Measurements from ENCODE around the gene TAF1.

Gene TAF1

DNA sequence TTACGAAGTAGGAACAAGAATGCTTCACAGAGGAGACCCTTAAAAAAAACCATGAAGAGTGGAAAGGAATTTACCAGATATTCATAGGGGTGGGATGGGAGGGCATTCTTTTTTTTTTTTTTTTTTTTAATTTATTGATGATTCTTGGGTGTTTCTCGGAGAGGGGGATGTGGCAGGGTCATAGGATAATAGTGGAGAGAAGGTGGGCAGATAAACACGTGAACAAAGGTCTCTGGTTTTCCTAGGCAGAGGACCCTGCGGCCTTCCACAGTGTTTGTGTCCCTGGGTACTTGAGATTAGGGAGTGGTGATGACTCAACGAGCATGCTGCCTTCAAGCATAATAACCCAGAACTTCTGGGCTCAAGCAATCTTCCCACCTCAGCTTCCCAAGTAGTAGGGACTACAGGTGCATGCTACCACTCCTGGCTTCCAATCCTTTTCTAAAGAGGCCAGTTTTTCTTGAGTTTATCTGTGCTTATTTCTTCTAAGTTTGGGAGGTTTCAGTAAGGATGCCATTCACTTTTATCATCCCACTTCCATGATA, 100.9 kb downstream of the TAF1 start:
- no peak overlapping the region for H3K9ac ChIP-seq (ENCODE audit: low read length)
- H3F3A ChIP-seq (ENCODE audit: insufficient read depth, low read length): no peaks in the 10 kb centered on the region
- H3K27me3 ChIP-seq (ENCODE audit: insufficient read depth, low read length): no peaks in the 10 kb centered on the region
- H2AFZ ChIP-seq (ENCODE audit: low read length): no peak overlapping the region
- no peak for TF ChIP-seq EZH2 (IDR thresholded peaks at IDR 0.05; ENCODE audit: borderline replicate concordance, low read length)
- TF ChIP-seq, protein P1, sequence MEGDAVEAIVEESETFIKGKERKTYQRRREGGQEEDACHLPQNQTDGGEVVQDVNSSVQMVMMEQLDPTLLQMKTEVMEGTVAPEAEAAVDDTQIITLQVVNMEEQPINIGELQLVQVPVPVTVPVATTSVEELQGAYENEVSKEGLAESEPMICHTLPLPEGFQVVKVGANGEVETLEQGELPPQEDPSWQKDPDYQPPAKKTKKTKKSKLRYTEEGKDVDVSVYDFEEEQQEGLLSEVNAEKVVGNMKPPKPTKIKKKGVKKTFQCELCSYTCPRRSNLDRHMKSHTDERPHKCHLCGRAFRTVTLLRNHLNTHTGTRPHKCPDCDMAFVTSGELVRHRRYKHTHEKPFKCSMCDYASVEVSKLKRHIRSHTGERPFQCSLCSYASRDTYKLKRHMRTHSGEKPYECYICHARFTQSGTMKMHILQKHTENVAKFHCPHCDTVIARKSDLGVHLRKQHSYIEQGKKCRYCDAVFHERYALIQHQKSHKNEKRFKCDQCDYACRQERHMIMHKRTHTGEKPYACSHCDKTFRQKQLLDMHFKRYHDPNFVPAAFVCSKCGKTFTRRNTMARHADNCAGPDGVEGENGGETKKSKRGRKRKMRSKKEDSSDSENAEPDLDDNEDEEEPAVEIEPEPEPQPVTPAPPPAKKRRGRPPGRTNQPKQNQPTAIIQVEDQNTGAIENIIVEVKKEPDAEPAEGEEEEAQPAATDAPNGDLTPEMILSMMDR (IDR thresholded peaks at IDR 0.05; ENCODE audit: low read length): no peak
- H3K4me3 ChIP-seq (ENCODE audit: low read depth, low read length, poor library complexity, severe bottlenecking): no peak overlapping the region
- H3K27ac ChIP-seq (ENCODE audit: low read depth, low read length, poor library complexity, severe bottlenecking): no peak overlapping the region
- no peaks in the 10 kb centered on the region for H3K9me2 ChIP-seq (ENCODE audit: low read depth, low read length)
- H3K4me2 ChIP-seq (ENCODE audit: low read length): no peak overlapping the region
- no peaks in the 10 kb centered on the region for H3K4me1 ChIP-seq (ENCODE audit: insufficient read depth, low read length, severe bottlenecking)
- H3K36me3 ChIP-seq (ENCODE audit: insufficient read depth, low read length): peaks cover 26% of the 10 kb centered on the region
- H3K9me3 ChIP-seq (ENCODE audit: low read length): no peaks in the 10 kb centered on the region
- H4K20me1 ChIP-seq (ENCODE audit: insufficient read depth, low read length): no peaks in the 10 kb centered on the region
- H3K79me2 ChIP-seq (ENCODE audit: insufficient read depth, low read length): no peaks in the 10 kb centered on the region

DNA sequence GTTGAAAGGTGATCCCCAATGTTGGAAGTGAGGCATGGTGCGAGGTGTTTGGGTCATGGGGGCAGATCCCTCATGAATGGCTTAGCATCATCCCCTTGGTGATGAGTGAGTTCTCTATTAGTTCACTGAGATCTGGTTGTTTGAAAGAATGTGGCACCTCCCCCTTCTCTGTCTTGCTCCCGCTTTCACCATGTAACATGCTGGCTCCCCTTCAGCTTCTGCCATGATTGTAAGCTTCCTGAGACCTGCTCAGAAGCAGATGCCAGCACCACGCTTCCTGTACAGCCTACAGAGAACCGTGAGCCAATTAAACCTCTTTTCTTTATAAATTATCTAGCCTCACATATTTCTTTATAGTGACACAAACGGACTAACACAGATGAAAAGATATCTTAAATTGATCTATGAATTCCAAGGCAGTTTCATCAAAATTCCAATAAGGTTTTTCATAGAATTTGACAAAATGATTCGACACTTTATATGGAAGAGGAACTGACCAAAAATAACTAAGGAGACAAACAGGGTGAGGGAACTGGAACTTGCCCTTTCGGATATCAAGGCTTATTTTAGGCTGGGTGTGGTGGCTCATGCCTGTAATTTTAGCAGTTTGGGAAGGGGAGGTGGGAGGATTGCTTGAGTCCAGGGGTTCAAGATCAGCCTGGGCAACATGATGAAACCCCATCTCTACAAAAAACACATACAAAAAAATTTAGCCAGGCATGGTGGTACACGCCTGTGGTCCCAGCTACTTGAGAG, 109.8 kb downstream of the TAF1 start:
- Histone ChIP-seq H3F3A (ENCODE audit: insufficient read depth, low read length) (no peaks in the 10 kb centered on the region), H2AFZ (ENCODE audit: low read length) (no peak overlapping the region), H3K79me2 (ENCODE audit: insufficient read depth, low read length) (no peaks in the 10 kb centered on the region), H3K36me3 (ENCODE audit: insufficient read depth, low read length) (no peaks in the 10 kb centered on the region), H3K27ac (ENCODE audit: low read depth, low read length, poor library complexity, severe bottlenecking) (no peak overlapping the region), H3K9ac (ENCODE audit: low read length) (no peak overlapping the region), H3K27me3 (ENCODE audit: insufficient read depth, low read length) (no peaks in the 10 kb centered on the region), H4K20me1 (ENCODE audit: insufficient read depth, low read length) (no peaks in the 10 kb centered on the region), H3K9me2 (ENCODE audit: low read depth, low read length) (no peaks in the 10 kb centered on the region), H3K4me1 (ENCODE audit: insufficient read depth, low read length, severe bottlenecking) (no peaks in the 10 kb centered on the region), H3K9me3 (ENCODE audit: low read length) (no peaks in the 10 kb centered on the region), H3K4me2 (ENCODE audit: low read length) (no peak overlapping the region), H3K4me3 (ENCODE audit: low read depth, low read length, poor library complexity, severe bottlenecking) (no peak overlapping the region)
- TF ChIP-seq, protein P1 (IDR thresholded peaks at IDR 0.05; ENCODE audit: low read length): no peak
- TF ChIP-seq EZH2 (IDR thresholded peaks at IDR 0.05; ENCODE audit: borderline replicate concordance, low read length): no peak

DNA sequence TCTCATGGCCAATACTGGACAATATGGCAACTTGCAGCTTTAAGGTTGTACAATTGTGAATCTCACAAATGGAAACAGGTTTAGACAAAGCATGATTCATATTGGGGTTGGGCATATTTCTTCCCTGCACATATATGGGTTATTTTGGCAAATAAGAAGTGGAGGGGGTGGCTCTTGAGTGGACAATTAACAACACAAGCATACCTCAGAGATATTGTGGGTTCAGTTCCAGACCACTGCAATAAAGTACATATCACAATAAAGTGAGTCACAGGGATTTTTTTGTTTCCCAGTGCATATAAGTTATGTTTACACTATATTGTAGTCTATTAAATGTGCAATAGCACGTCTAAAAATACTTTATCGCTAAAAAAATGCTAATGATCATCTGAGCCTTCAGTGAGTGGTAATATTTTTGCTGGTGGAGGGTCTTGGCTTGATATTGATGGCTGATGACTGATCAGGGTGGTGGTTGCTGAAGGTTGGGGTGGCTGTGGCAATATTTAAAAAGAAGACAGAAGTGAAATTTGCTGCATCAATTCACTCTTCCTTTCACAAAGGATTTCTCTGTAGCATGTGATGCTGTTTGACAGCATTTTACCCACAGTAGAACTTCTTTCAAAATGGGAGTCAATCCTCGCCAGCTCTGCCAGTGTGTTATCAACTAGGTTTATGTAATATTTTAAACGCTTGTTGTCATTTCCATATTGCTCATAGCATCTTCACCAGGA, 116.2 kb downstream of the TAF1 start:
- Histone ChIP-seq H4K20me1 (ENCODE audit: insufficient read depth, low read length) (no peaks in the 10 kb centered on the region), H3K9me3 (ENCODE audit: low read length) (no peaks in the 10 kb centered on the region)

More for the DNA sequence above, 116.2 kb downstream of the TAF1 start:
- Histone ChIP-seq H3K4me1 (ENCODE audit: insufficient read depth, low read length, severe bottlenecking) (no peaks in the 10 kb centered on the region), H3F3A (ENCODE audit: insufficient read depth, low read length) (no peaks in the 10 kb centered on the region), H3K27me3 (ENCODE audit: insufficient read depth, low read length) (no peaks in the 10 kb centered on the region), H3K9me2 (ENCODE audit: low read depth, low read length) (no peaks in the 10 kb centered on the region), H2AFZ (ENCODE audit: low read length) (no peak overlapping the region), H3K4me3 (ENCODE audit: low read depth, low read length, poor library complexity, severe bottlenecking) (no peak overlapping the region), H3K27ac (ENCODE audit: low read depth, low read length, poor library complexity, severe bottlenecking) (no peak overlapping the region), H3K9ac (ENCODE audit: low read length) (no peak overlapping the region), H3K36me3 (ENCODE audit: insufficient read depth, low read length) (no peaks in the 10 kb centered on the region), H3K79me2 (ENCODE audit: insufficient read depth, low read length) (no peaks in the 10 kb centered on the region), H3K4me2 (ENCODE audit: low read length) (no peak overlapping the region)
- TF ChIP-seq, protein P1 (IDR thresholded peaks at IDR 0.05; ENCODE audit: low read length): no peak
- no peak for TF ChIP-seq EZH2 (IDR thresholded peaks at IDR 0.05; ENCODE audit: borderline replicate concordance, low read length)

All from OCI-LY1 (cell line).